Measurements from ENCODE around the gene LIN52.

- TF ChIP-seq CTCF (IDR thresholded peaks at IDR 0.05; ENCODE audit: control extremely low read depth in 1 of 3, insufficient read depth in 1 of 3, low read depth in 1 of 3, low read length in 3 of 3) = no peak
- no peak for TF ChIP-seq EP300 (IDR thresholded peaks at IDR 0.05; ENCODE audit: borderline replicate concordance in 1 of 2, low read depth in 2 of 2, low read length in 2 of 2)
- no peak for TF ChIP-seq GABPA (IDR thresholded peaks at IDR 0.05; ENCODE audit: borderline replicate concordance, insufficient read depth, low read length)
- no peak for TF ChIP-seq EZH2 (IDR thresholded peaks at IDR 0.05; ENCODE audit: low read depth, low read length, severe bottlenecking)
- TF ChIP-seq SIX5 (IDR thresholded peaks at IDR 0.05; ENCODE audit: low read depth, low read length) = no peak
- TF ChIP-seq BRCA1 (IDR thresholded peaks at IDR 0.05; ENCODE audit: low read depth, low read length) = no peak
- no peak for TF ChIP-seq SAP30 (IDR thresholded peaks at IDR 0.05; ENCODE audit: insufficient read depth, insufficient replicate concordance, low read length)
- no peak for TF ChIP-seq MAFK (IDR thresholded peaks at IDR 0.05; ENCODE audit: low read depth, low read length)
- TF ChIP-seq CEBPB (IDR thresholded peaks at IDR 0.05; ENCODE audit: low read depth, low read length) = no peak
Measured at GRCh38 chr14:74242021-74242779, 157.4 kb downstream of the LIN52 start.

All from H1 (cell line).